NT2/D1 (cell line): ENCODE results near the gene CYB561.

ENCODE experiments used
- DNase-seq: peaks from one replicate; pipeline ENCODE4 v3.0.0-alpha.2; 2011; ENCODE audit warnings: low read depth, low spot score
- H3K27me3 ChIP-seq: 2 replicates; pipeline ENCODE4 v1.6.0; 2011; ENCODE audit warnings: mild to moderate bottlenecking; ENCODE audit not compliant: insufficient read length, insufficient read depth
- H3K36me3 ChIP-seq: 2 replicates; pipeline ENCODE4 v1.6.1; 2011; ENCODE audit warnings: mild to moderate bottlenecking, low read length, mixed read lengths; ENCODE audit not compliant: insufficient read depth, insufficient read length
- H3K4me1 ChIP-seq: 2 replicates; pipeline ENCODE4 v1.5.1; 2011; ENCODE audit not compliant: insufficient read depth, insufficient read length
- H3K4me3 ChIP-seq: 2 replicates; pipeline ENCODE4 v1.5.1; 2011; ENCODE audit warnings: low read depth; ENCODE audit not compliant: insufficient read length
- H3K9ac ChIP-seq: 2 replicates; pipeline ENCODE4 v1.6.0; 2011; ENCODE audit warnings: low read depth; ENCODE audit not compliant: insufficient read length
- H3K9me3 ChIP-seq: 2 replicates; pipeline ENCODE4 v1.5.1; 2011; ENCODE audit warnings: mild to moderate bottlenecking, low read length; ENCODE audit not compliant: insufficient read depth
- SUZ12 ChIP-seq: IDR thresholded peaks from 2 replicates; pipeline ENCODE4 v1.6.1; 2011; ENCODE audit not compliant: insufficient read length, insufficient read depth; ENCODE audit errors: extremely low read depth
- YY1 ChIP-seq: IDR thresholded peaks from 2 replicates; pipeline ENCODE4 v1.6.1; 2011; ENCODE audit not compliant: insufficient read length, insufficient read depth
- ZNF274 ChIP-seq: IDR thresholded peaks from 2 replicates; pipeline ENCODE4 v1.6.1; 2011; ENCODE audit warnings: mild to moderate bottlenecking, low read depth, low read length

The CYB561 gene, protein sequence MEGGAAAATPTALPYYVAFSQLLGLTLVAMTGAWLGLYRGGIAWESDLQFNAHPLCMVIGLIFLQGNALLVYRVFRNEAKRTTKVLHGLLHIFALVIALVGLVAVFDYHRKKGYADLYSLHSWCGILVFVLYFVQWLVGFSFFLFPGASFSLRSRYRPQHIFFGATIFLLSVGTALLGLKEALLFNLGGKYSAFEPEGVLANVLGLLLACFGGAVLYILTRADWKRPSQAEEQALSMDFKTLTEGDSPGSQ

DNA sequence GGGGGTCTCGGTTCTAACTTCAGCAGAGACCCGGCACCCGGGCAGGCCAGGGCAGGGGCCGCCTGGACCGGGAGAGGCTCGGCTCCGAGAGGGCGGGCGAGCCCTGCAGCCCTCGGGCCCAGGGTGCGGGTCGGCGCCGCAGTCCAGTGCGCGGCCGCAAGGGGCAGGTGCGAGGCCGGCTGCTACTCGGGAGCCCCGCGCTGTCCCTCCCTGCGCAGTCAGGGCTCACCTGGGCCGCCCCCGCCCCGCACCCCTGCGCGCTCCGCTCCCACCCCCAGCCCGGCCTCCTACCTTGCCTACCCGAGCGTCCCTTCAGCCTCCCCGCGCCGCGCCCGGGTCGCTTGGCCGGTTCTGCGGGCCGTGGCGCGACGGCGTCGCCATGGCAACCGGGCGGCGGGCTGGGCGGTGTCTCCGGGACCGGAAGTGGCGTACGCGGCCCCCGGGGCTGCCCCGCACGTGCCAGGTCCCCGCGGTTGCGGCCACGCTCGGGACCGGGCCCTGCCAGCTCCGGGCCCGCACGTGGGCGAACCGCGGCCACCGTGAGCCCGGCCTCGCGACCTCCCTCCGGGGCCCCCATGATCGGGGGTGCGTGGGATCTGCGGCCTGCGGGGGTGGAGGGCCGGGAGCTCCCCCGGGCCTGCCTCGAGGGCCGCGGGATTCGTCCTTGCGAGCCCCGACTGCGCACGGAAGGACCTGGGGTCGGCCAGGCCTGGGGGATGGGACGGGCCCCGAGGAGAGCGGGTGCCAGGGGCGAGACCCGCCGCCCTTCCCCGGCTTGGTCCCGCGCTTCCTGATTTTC lies at the start of gene CYB561:
Gene CYB561, minus strand, starts transcription at position 353 of the 799 bp plus-strand sequence. CDS start 8,759 bp downstream, outside the sequence.
- Histone ChIP-seq H3K9ac (peak within 1 kb of the TSS; percentile 88), H3K9me3 (no peaks in the 10 kb centered on the region), H3K36me3 (peaks cover 12% of the 10 kb centered on the region), H3K4me1 (peaks cover 8% of the 10 kb centered on the region), H3K4me3 (peak within 1 kb of the TSS; percentile 63), H3K27me3 (no peaks in the 10 kb centered on the region)
- TF ChIP-seq SUZ12 (no peak), YY1 (no peak), ZNF274 (no peak)
- peak; percentile 25 for DNase-seq

DNA sequence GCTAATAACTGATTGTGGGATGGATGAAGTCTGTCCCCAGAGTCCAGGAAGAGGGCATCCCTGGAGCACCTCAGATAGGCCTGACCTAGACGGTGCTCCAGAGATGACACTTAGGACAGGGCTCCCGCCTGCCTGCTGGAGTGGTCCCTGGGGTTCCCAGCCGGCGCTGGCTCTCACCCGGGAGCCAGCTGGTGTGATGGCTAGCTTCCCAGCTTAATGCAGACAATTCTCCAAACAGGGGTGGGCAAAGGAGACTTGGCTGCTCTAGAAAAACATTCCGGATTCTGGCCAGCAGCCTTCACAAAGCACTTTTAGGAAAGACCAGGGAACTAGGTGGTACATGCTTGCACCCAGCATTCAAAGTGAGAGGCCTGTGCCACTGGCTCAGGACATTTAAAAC lies 49.4 kb upstream of the CYB561 start:
- no peaks in the 10 kb centered on the region for H3K9me3 ChIP-seq
- TF ChIP-seq ZNF274 (no peak), SUZ12 (no peak), YY1 (no peak)
- no peak overlapping the region for H3K4me3 ChIP-seq
- no peak overlapping the region for H3K9ac ChIP-seq
- no peaks in the 10 kb centered on the region for H3K36me3 ChIP-seq
- peaks cover 5% of the 10 kb centered on the region for H3K4me1 ChIP-seq
- DNase-seq = no peak
- peaks cover 2% of the 10 kb centered on the region for H3K27me3 ChIP-seq

DNA sequence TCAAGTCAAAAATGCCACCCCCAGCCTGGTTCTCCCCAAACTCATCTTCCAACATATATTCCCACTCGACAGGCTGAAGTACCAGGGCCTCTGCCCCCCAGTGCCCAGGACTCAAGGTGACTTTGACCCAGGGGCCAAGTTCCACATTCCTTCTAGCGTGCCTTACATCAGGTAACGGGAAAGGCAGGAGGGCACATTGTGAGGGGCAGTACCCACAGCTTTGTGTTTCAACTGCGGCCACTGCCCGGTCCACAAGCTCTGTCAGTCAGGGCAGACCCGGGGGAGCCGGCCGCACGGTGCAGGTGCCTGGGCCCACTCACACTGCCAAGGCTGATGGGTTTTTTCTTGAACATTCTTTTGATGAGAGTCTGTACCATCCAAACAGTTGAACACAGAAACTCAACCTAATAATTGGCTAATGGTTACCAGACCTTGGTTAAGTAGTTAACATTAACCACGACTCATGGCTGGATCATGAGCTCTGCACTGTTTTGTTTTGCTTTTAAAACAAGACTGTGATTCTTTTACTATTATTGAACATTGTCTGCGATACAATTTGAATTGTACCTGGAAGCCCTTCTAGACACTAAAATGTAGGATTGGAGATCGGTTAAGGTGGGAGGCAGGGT lies 48.3 kb upstream of the CYB561 start:
- Histone ChIP-seq H3K9ac (no peak overlapping the region), H3K27me3 (no peaks in the 10 kb centered on the region), H3K9me3 (no peaks in the 10 kb centered on the region), H3K36me3 (no peaks in the 10 kb centered on the region), H3K4me1 (peaks cover 5% of the 10 kb centered on the region), H3K4me3 (no peak overlapping the region)
- DNase-seq = no peak
- TF ChIP-seq YY1 = no peak
- TF ChIP-seq ZNF274 = no peak
- TF ChIP-seq SUZ12 = no peak

DNA sequence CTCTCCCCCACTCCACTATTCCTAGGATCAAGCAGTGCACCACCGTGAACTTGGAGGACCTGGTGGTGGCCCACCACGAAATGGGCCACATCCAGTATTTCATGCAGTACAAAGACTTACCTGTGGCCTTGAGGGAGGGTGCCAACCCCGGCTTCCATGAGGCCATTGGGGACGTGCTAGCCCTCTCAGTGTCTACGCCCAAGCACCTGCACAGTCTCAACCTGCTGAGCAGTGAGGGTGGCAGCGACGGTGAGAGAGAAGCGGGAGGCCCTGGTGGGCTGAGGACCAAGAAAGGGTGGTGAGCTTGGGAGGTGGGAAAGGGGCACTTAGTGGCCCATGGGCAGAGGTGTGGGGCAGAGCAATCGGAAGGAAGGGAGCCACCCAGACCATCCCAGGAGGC lies 47.3 kb upstream of the CYB561 start:
- H3K36me3 ChIP-seq = no peaks in the 10 kb centered on the region
- no peaks in the 10 kb centered on the region for H3K27me3 ChIP-seq
- no peak for DNase-seq
- no peaks in the 10 kb centered on the region for H3K9me3 ChIP-seq
- no peak for TF ChIP-seq YY1
- no peak for TF ChIP-seq SUZ12
- no peak for TF ChIP-seq ZNF274
- no peak overlapping the region for H3K9ac ChIP-seq
- no peak overlapping the region for H3K4me3 ChIP-seq
- H3K4me1 ChIP-seq = peaks cover 3% of the 10 kb centered on the region

DNA sequence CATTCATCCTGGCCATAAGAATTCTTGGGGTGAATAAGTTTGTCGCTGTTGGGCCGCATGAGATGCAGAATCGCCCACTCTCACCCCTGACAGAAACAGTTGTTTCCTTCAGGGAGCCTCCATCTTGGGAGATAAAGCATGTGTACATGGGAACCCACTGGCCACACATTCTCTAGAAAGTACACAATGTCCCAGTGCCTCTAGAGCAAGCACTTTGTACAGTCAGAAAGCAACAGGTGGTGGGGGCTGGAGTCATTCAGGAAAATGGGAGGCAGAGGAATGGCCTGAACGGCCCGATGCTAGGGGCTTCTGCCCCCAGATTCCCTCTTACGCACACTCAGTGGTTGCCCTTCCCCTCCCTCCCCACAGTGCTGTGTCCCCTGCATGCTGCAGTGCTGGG lies 46.8 kb upstream of the CYB561 start:
- Histone ChIP-seq H3K4me3 (no peak overlapping the region), H3K27me3 (no peaks in the 10 kb centered on the region), H3K4me1 (peaks cover 2% of the 10 kb centered on the region), H3K36me3 (no peaks in the 10 kb centered on the region), H3K9me3 (no peaks in the 10 kb centered on the region), H3K9ac (no peak overlapping the region)
- TF ChIP-seq YY1 = no peak
- no peak for TF ChIP-seq ZNF274
- TF ChIP-seq SUZ12 = no peak
- DNase-seq = no peak

DNA sequence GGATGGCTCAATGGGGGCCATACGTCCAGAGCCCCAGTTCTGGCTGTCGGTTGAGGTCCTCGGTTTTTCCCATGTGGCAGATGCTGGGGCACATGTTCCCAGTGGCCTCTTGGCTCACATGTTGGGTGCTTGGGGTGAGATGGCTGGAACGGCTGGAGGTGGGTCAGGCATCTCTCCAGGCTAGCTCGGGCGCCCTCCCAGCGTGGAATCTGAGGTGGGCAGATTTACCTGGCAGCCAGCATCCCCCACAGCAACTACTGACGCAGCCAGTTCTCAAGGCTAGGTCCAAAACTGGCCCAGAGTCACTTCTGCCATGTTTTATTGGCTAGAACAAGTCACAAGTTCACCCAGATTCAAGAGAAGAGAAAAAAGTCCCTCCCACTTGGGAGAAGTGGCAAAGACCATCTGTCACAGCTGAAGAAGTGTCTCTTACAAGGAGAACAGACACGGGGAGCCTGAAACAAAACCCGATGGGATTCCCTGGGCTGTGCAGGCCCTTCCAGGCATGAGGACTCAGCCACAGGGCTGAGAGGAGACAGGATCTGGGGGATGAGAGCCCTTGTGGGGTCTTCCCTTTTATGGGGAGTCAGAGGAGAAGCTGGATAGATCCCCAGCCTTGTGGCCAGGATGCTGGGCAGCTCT lies 46.0 kb upstream of the CYB561 start:
- no peak for DNase-seq
- no peaks in the 10 kb centered on the region for H3K27me3 ChIP-seq
- no peaks in the 10 kb centered on the region for H3K4me1 ChIP-seq
- TF ChIP-seq YY1 (no peak), ZNF274 (no peak), SUZ12 (no peak)
- H3K9ac ChIP-seq = no peak overlapping the region
- no peaks in the 10 kb centered on the region for H3K36me3 ChIP-seq
- no peaks in the 10 kb centered on the region for H3K9me3 ChIP-seq
- no peak overlapping the region for H3K4me3 ChIP-seq
